Neural progenitor cell (in vitro differentiated cells): ENCODE measurements around the gene CDK2AP2.

Experiments
- EZH2 ChIP-seq: fragments of 200-600 bp; sonication (generic); IDR thresholded peaks from 2 replicates; pipeline ENCODE4 v1.6.1; 2017; ENCODE audit warnings: antibody characterized with exemption, mild to moderate bottlenecking, moderate library complexity
- EZH2phosphoT487 ChIP-seq: fragments of 200-600 bp; sonication (generic); IDR thresholded peaks from 2 replicates; pipeline ENCODE4 v1.6.1; 2017; ENCODE audit warnings: antibody characterized with exemption
- TF ChIP-seq, protein P1 (sequence below): fragments of 200-600 bp; sonication (generic); IDR thresholded peaks from 2 replicates; pipeline ENCODE4 v1.5.1; 2017; ENCODE audit warnings: antibody characterized with exemption, mild to moderate bottlenecking

DNA sequence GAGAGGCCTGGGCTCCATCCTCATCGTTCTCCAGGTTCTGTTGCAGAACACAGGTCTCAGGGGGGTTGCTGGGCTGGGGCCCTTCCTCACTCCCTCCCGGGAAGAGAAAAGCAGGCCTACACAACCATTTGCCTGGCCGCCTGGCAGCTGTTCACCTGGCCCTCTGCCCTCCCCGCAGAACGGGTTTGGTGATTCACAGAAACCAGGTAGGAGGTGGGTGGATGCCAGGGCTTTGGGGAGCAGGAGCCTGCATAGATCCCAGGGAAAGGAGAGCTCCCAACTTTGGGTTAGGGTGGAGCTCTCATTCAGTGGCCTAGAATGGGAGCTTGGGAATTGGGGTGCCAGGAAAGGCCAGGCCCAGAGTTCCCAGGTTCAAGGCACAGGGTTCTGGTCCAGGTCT is 39.9 kb downstream of the CDK2AP2 start:
- TF ChIP-seq, protein P1, sequence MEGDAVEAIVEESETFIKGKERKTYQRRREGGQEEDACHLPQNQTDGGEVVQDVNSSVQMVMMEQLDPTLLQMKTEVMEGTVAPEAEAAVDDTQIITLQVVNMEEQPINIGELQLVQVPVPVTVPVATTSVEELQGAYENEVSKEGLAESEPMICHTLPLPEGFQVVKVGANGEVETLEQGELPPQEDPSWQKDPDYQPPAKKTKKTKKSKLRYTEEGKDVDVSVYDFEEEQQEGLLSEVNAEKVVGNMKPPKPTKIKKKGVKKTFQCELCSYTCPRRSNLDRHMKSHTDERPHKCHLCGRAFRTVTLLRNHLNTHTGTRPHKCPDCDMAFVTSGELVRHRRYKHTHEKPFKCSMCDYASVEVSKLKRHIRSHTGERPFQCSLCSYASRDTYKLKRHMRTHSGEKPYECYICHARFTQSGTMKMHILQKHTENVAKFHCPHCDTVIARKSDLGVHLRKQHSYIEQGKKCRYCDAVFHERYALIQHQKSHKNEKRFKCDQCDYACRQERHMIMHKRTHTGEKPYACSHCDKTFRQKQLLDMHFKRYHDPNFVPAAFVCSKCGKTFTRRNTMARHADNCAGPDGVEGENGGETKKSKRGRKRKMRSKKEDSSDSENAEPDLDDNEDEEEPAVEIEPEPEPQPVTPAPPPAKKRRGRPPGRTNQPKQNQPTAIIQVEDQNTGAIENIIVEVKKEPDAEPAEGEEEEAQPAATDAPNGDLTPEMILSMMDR: no peak
- no peak for TF ChIP-seq EZH2
- TF ChIP-seq EZH2phosphoT487: no peak
